Neuronal stem cell (in vitro differentiated cells): ENCODE measurements around the gene NPPA.

Source experiments
- DNase-seq: peaks from one replicate; pipeline ENCODE4 v3.0.0-alpha.2; 2013; ENCODE audit warnings: low spot score
- H2AFZ ChIP-seq: one replicate; pipeline ENCODE4 v1.6.1; 2013; ENCODE audit warnings: mild to moderate bottlenecking, low read length, inconsistent platforms
- H2AK5ac ChIP-seq: 2 replicates; pipeline ENCODE4 v1.6.1; 2013; ENCODE audit warnings: low read depth, mild to moderate bottlenecking, inconsistent platforms, low read length, moderate library complexity, mixed read lengths
- H2BK120ac ChIP-seq: 2 replicates; pipeline ENCODE4 v1.6.1; 2013; ENCODE audit warnings: low read depth, mild to moderate bottlenecking, inconsistent platforms, low read length, moderate library complexity, mixed read lengths
- H2BK12ac ChIP-seq: one replicate; pipeline ENCODE4 v1.6.1; 2013; ENCODE audit warnings: low read length, inconsistent platforms
- H2BK15ac ChIP-seq: 2 replicates; pipeline ENCODE4 v1.6.1; 2013; ENCODE audit warnings: mild to moderate bottlenecking, low read length, inconsistent platforms, mixed read lengths
- H2BK5ac ChIP-seq: one replicate; pipeline ENCODE4 v1.6.1; 2013; ENCODE audit warnings: inconsistent platforms, mild to moderate bottlenecking, low read length, moderate library complexity
- H3K14ac ChIP-seq: one replicate; pipeline ENCODE4 v1.6.1; 2013; ENCODE audit warnings: low read length, inconsistent platforms
- H3K18ac ChIP-seq: 2 replicates; pipeline ENCODE4 v1.6.1; 2013; ENCODE audit warnings: low read length, inconsistent platforms
- H3K23ac ChIP-seq: 2 replicates; pipeline ENCODE4 v1.6.1; 2013; ENCODE audit warnings: low read depth, mild to moderate bottlenecking, mixed read lengths, low read length, inconsistent platforms; ENCODE audit not compliant: poor library complexity
- H3K27ac ChIP-seq: replicated peaks from 3 replicates; pipeline ENCODE4 v1.5.1; 2013; ENCODE audit warnings: low read length, inconsistent platforms
- H3K27me3 ChIP-seq, 3 experiments: 2 replicates each; pipeline ENCODE4 v1.6.1; 2013; ENCODE audit warnings: low read length in 3 of 3, mild to moderate bottlenecking in 2 of 3, inconsistent platforms in 1 of 3, low read depth in 1 of 3, mixed read lengths in 1 of 3, moderate library complexity in 1 of 3; ENCODE audit not compliant: control insufficient read depth in 3 of 3, insufficient read depth in 3 of 3
- H3K36me3 ChIP-seq, 2 donors: replicated peaks in 1 of 2; 2 replicates each; pipeline ENCODE4 v1.6.1; 2013; ENCODE audit warnings: low read length in 2 of 2; ENCODE audit not compliant: control insufficient read depth in 2 of 2, insufficient read depth in 2 of 2
- H3K4ac ChIP-seq: 2 replicates; pipeline ENCODE4 v1.6.1; 2013; ENCODE audit warnings: inconsistent platforms, mild to moderate bottlenecking, low read length, moderate library complexity
- H3K4me1 ChIP-seq, 2 donors: 1 replicate in 1 of 2; 2 replicates in 1 of 2; pipeline ENCODE4 v1.6.1; 2013; ENCODE audit warnings: low read length in 2 of 2, low read depth in 1 of 2; ENCODE audit not compliant: control insufficient read depth in 2 of 2, insufficient read depth in 1 of 2
- H3K4me2 ChIP-seq: one replicate; pipeline ENCODE4 v1.6.1; 2013; ENCODE audit warnings: mild to moderate bottlenecking, low read length, inconsistent platforms; ENCODE audit not compliant: insufficient read depth, poor library complexity, severe bottlenecking
- H3K4me3 ChIP-seq, 2 donors: 2 replicates each; pipeline ENCODE4 v1.5.1; 2013; ENCODE audit warnings: low read length in 2 of 2, mild to moderate bottlenecking in 2 of 2, inconsistent platforms in 1 of 2, moderate library complexity in 1 of 2
- H3K79me1 ChIP-seq: one replicate; pipeline ENCODE4 v1.6.1; 2013; ENCODE audit warnings: low read depth, mild to moderate bottlenecking, inconsistent platforms, low read length, moderate library complexity
- H3K9ac ChIP-seq: one replicate; pipeline ENCODE4 v1.6.1; 2013; ENCODE audit warnings: mild to moderate bottlenecking, low read depth, low read length, inconsistent platforms; ENCODE audit not compliant: poor library complexity
- H3K9me3 ChIP-seq, 2 donors: replicated peaks in 1 of 2; 2 replicates each; pipeline versions ENCODE3 to v1.6.1; 2013; ENCODE audit warnings: low read length in 2 of 2, mild to moderate bottlenecking in 2 of 2, inconsistent platforms in 1 of 2, low read depth in 1 of 2, mixed read lengths in 1 of 2, moderate library complexity in 1 of 2; ENCODE audit not compliant: control insufficient read depth in 2 of 2, insufficient read depth in 1 of 2
- H4K8ac ChIP-seq: one replicate; pipeline ENCODE4 v1.6.1; 2013; ENCODE audit warnings: low read depth, mild to moderate bottlenecking, inconsistent platforms, low read length, moderate library complexity
- H4K91ac ChIP-seq: one replicate; pipeline ENCODE4 v1.6.1; 2013; ENCODE audit warnings: low read length, low read depth, mild to moderate bottlenecking, inconsistent platforms; ENCODE audit not compliant: poor library complexity
- WGBS, 2 donors: extraction: QIAGEN DNeasy Blood & Tissue Kit; methylation state at CpG; one replicate each; pipeline ENCODE4 v1.1.7; 2013; ENCODE audit warnings: missing lambda C conversion rate in 2 of 2, mixed read lengths in 1 of 2; ENCODE audit not compliant: insufficient read length in 2 of 2, insufficient replicate concordance in 1 of 2; ENCODE audit errors: extremely low coverage in 2 of 2; 5-methylcytosine and 5-hydroxymethylcytosine counted together

Gene NPPA

GRCh38 chr1:11851180-11851579 lies 3.6 kb upstream of the NPPA start:
- Histone ChIP-seq H3K4me2 (no peak overlapping the region), H3K4me1 (no peaks in the 10 kb centered on the region), H3K18ac (no peak overlapping the region), H3K79me1 (no peaks in the 10 kb centered on the region), H4K8ac (no peak overlapping the region), H2BK15ac (no peak overlapping the region), H2BK5ac (no peak overlapping the region), H3K9me3 (no peaks in the 10 kb centered on the region), H3K27me3 (no peaks in the 10 kb centered on the region), H3K36me3 (peaks cover 0 to 10% of the 10 kb centered on the region in 2 donors), H2AK5ac (no peak overlapping the region), H2BK120ac (no peak overlapping the region), H3K23ac (no peak overlapping the region), H2AFZ (no peak overlapping the region), H2BK12ac (no peak overlapping the region), H4K91ac (no peak overlapping the region), H3K9ac (no peak overlapping the region), H3K27ac (no peak overlapping the region), H3K4me3 (no peak overlapping the region), H3K4ac (no peak overlapping the region), H3K14ac (no peak overlapping the region)
- no peak for DNase-seq
- no CpG with 5 or more reads among the region's 7 CpGs for WGBS, 2 donors

GRCh38 chr1:11850156-11850555 lies 2.6 kb upstream of the NPPA start:
- no peaks in the 10 kb centered on the region for H3K27me3 ChIP-seq
- no peaks in the 10 kb centered on the region for H3K4me1 ChIP-seq
- H3K36me3 ChIP-seq: peaks cover 4 to 17% of the 10 kb centered on the region in 2 donors
- H2AK5ac ChIP-seq: no peak overlapping the region
- no peak for DNase-seq
- no peak overlapping the region for H2BK12ac ChIP-seq
- WGBS, 2 donors: no CpG with 5 or more reads among the region's 11 CpGs
- no peak overlapping the region for H3K9ac ChIP-seq
- no peak overlapping the region for H3K4me2 ChIP-seq
- H4K91ac ChIP-seq: no peak overlapping the region
- H3K18ac ChIP-seq: no peak overlapping the region
- H2BK5ac ChIP-seq: no peak overlapping the region
- H3K23ac ChIP-seq: no peak overlapping the region
- no peak overlapping the region for H3K14ac ChIP-seq
- H3K79me1 ChIP-seq: no peaks in the 10 kb centered on the region
- H2AFZ ChIP-seq: no peak overlapping the region
- no peaks in the 10 kb centered on the region for H3K9me3 ChIP-seq
- no peak overlapping the region for H3K4ac ChIP-seq
- H2BK120ac ChIP-seq: no peak overlapping the region
- no peak overlapping the region for H4K8ac ChIP-seq
- H3K4me3 ChIP-seq: no peak overlapping the region
- no peak overlapping the region for H2BK15ac ChIP-seq
- no peak overlapping the region for H3K27ac ChIP-seq

GRCh38 chr1:11848373-11848700 lies 754 bp upstream of the NPPA start:
- H4K8ac ChIP-seq: no peak overlapping the region
- H3K4ac ChIP-seq: no peak overlapping the region
- H3K18ac ChIP-seq: no peak overlapping the region
- H2BK5ac ChIP-seq: no peak overlapping the region
- H2BK12ac ChIP-seq: no peak overlapping the region
- H3K9me3 ChIP-seq: no peaks in the 10 kb centered on the region
- no CpG with 5 or more reads among the region's 9 CpGs for WGBS, 2 donors
- H3K27ac ChIP-seq: no peak overlapping the region
- no peak overlapping the region for H4K91ac ChIP-seq
- H2BK120ac ChIP-seq: no peak overlapping the region
- no peak overlapping the region for H2BK15ac ChIP-seq
- no peaks in the 10 kb centered on the region for H3K27me3 ChIP-seq
- no peak for DNase-seq
- no peak overlapping the region for H3K4me3 ChIP-seq
- peaks cover 13 to 35% of the 10 kb centered on the region in 2 donors for H3K36me3 ChIP-seq
- no peak overlapping the region for H3K9ac ChIP-seq
- H3K79me1 ChIP-seq: no peaks in the 10 kb centered on the region
- H3K14ac ChIP-seq: no peak overlapping the region
- no peaks in the 10 kb centered on the region for H3K4me1 ChIP-seq
- H2AK5ac ChIP-seq: no peak overlapping the region
- H3K23ac ChIP-seq: no peak overlapping the region
- H2AFZ ChIP-seq: no peak overlapping the region
- no peak overlapping the region for H3K4me2 ChIP-seq

- Histone ChIP-seq H2BK15ac (no peak overlapping the region), H2AFZ (no peak overlapping the region), H3K4me3 (peak overlapping the region in 1 of 2 donors; percentile 6), H3K79me1 (no peaks in the 10 kb centered on the region), H3K27me3 (no peaks in the 10 kb centered on the region), H3K18ac (no peak overlapping the region), H2BK5ac (no peak overlapping the region), H3K9ac (no peak overlapping the region), H3K4me2 (no peak overlapping the region), H3K9me3 (no peaks in the 10 kb centered on the region), H4K91ac (no peak overlapping the region), H2BK12ac (no peak overlapping the region), H3K14ac (no peak overlapping the region), H3K4ac (no peak overlapping the region), H2AK5ac (no peak overlapping the region), H3K23ac (no peak overlapping the region), H3K27ac (no peak overlapping the region), H4K8ac (no peak overlapping the region), H3K36me3 (peaks cover 31 to 59% of the 10 kb centered on the region in 2 donors), H2BK120ac (no peak overlapping the region), H3K4me1 (no peaks in the 10 kb centered on the region)
- no CpG with 5 or more reads among the region's 5 CpGs for WGBS, 2 donors
- DNase-seq: peak; percentile 48
Measured at GRCh38 chr1:11845641-11846335, 1.8 kb downstream of the NPPA start.
